H9 (cell line): Measurements from ENCODE around the gene RSPRY1. TPM values are rescaled to one million over a fixed set of nuclear protein-coding genes. Genes with fewer than 3 reads are reported as not detected.

Experiments
- DNase-seq: peaks from one replicate; pipeline ENCODE4 v3.0.0-alpha.2; 2017
- H2AFZ ChIP-seq: one replicate; pipeline ENCODE4 v1.6.1; 2013; ENCODE audit warnings: mild to moderate bottlenecking, low read length, control low read depth, moderate library complexity
- H2AK5ac ChIP-seq: 2 replicates; pipeline ENCODE4 v1.6.1; 2013; ENCODE audit warnings: low read length, control low read depth, mixed read lengths; ENCODE audit not compliant: insufficient read length
- H2BK120ac ChIP-seq: one replicate; pipeline ENCODE4 v1.6.1; 2013; ENCODE audit warnings: low read depth, mild to moderate bottlenecking, low read length, control low read depth, inconsistent platforms; ENCODE audit not compliant: poor library complexity, severe bottlenecking
- H2BK12ac ChIP-seq: 2 replicates; pipeline ENCODE4 v1.6.1; 2013; ENCODE audit warnings: low read length, control low read depth, mixed read lengths, low read depth; ENCODE audit not compliant: insufficient read length
- H2BK15ac ChIP-seq: 2 replicates; pipeline ENCODE4 v1.6.1; 2013; ENCODE audit warnings: low read depth, low read length, control low read depth
- H2BK20ac ChIP-seq: one replicate; pipeline ENCODE4 v1.6.1; 2013; ENCODE audit warnings: low read depth, mild to moderate bottlenecking, low read length, control low read depth, inconsistent platforms; ENCODE audit not compliant: poor library complexity, severe bottlenecking
- H2BK5ac ChIP-seq: 2 replicates; pipeline ENCODE4 v1.6.1; 2013; ENCODE audit warnings: low read length, control low read depth, mixed read lengths; ENCODE audit not compliant: insufficient read length
- H3K14ac ChIP-seq: 2 replicates; pipeline ENCODE4 v1.6.1; 2013; ENCODE audit warnings: low read length, control low read depth; ENCODE audit not compliant: insufficient read depth
- H3K18ac ChIP-seq: 2 replicates; pipeline ENCODE4 v1.6.1; 2013; ENCODE audit warnings: low read depth, mild to moderate bottlenecking, mixed read lengths, low read length, control low read depth; ENCODE audit not compliant: insufficient read length
- H3K23ac ChIP-seq: 2 replicates; pipeline ENCODE4 v1.6.1; 2013; ENCODE audit warnings: low read length, control low read depth, mixed read lengths, low read depth; ENCODE audit not compliant: insufficient read length
- H3K23me2 ChIP-seq: 2 replicates; pipeline ENCODE4 v1.6.1; 2013; ENCODE audit warnings: low read depth, mild to moderate bottlenecking, mixed read lengths, low read length, control low read depth; ENCODE audit not compliant: insufficient read length, poor library complexity, severe bottlenecking
- H3K27ac ChIP-seq: 2 replicates; pipeline ENCODE4 v1.5.1; 2013; ENCODE audit warnings: low read length, control low read depth, mixed read lengths, low read depth; ENCODE audit not compliant: insufficient read length
- H3K27me3 ChIP-seq: 2 replicates; pipeline ENCODE4 v1.6.1; 2013; ENCODE audit warnings: low read length, control low read depth, inconsistent platforms; ENCODE audit not compliant: insufficient read depth
- H3K4ac ChIP-seq: 2 replicates; pipeline ENCODE4 v1.6.1; 2013; ENCODE audit warnings: low read depth, mild to moderate bottlenecking, control low read depth, inconsistent platforms, low read length, moderate library complexity
- H3K4me1 ChIP-seq: 2 replicates; pipeline ENCODE4 v1.6.1; 2013; ENCODE audit warnings: low read length, control low read depth, inconsistent platforms; ENCODE audit not compliant: insufficient read depth
- H3K4me2 ChIP-seq: 2 replicates; pipeline ENCODE4 v1.6.1; 2013; ENCODE audit warnings: low read length, control low read depth, mixed read lengths; ENCODE audit not compliant: insufficient read length, insufficient read depth
- H3K56ac ChIP-seq: 2 replicates; pipeline ENCODE4 v1.6.1; 2013; ENCODE audit warnings: low read depth, mild to moderate bottlenecking, mixed read lengths, low read length, control low read depth; ENCODE audit not compliant: insufficient read length
- H3K79me1 ChIP-seq: 2 replicates; pipeline ENCODE4 v1.6.1; 2013; ENCODE audit warnings: low read depth, mild to moderate bottlenecking, moderate library complexity, low read length, control low read depth, inconsistent platforms; ENCODE audit not compliant: insufficient read depth, poor library complexity, severe bottlenecking
- H3K79me2 ChIP-seq: 2 replicates; pipeline ENCODE4 v1.6.1; 2013; ENCODE audit warnings: low read length, control low read depth, inconsistent platforms; ENCODE audit not compliant: insufficient read depth
- H3K9ac ChIP-seq: 2 replicates; pipeline ENCODE4 v1.6.1; 2013; ENCODE audit warnings: low read length, control low read depth, mixed read lengths; ENCODE audit not compliant: insufficient read length; ENCODE audit errors: extremely low read depth
- H3K9me3 ChIP-seq: one replicate; pipeline ENCODE4 v1.6.1; 2013; ENCODE audit warnings: low read depth, low read length, inconsistent platforms; ENCODE audit not compliant: control insufficient read depth
- H3T11ph ChIP-seq: one replicate; pipeline ENCODE4 v1.6.1; 2013; ENCODE audit warnings: mild to moderate bottlenecking, low read length, control low read depth, inconsistent platforms
- H4K20me1 ChIP-seq: one replicate; pipeline ENCODE4 v1.6.1; 2013; ENCODE audit not compliant: control insufficient read depth, insufficient read length, insufficient read depth
- H4K5ac ChIP-seq: 2 replicates; pipeline ENCODE4 v1.6.1; 2013; ENCODE audit warnings: low read depth, mild to moderate bottlenecking, mixed read lengths, low read length, control low read depth; ENCODE audit not compliant: insufficient read length
- H4K8ac ChIP-seq: replicated peaks from 2 replicates; pipeline ENCODE4 v1.6.1; 2013; ENCODE audit warnings: low read length, control low read depth, mixed read lengths, low read depth; ENCODE audit not compliant: insufficient read length
- H4K91ac ChIP-seq: 2 replicates; pipeline ENCODE4 v1.6.1; 2013; ENCODE audit warnings: low read depth, mild to moderate bottlenecking, moderate library complexity, mixed read lengths, low read length, control low read depth; ENCODE audit not compliant: insufficient read length
- H3K27ac Mint-ChIP-seq, 3 experiments: 2 replicates in 2 of 3; 3 replicates in 1 of 3; pipeline ENCODE4 v1.8.0; 2020 to 2021; ENCODE audit warnings: mixed read lengths in 3 of 3, mild to moderate bottlenecking in 1 of 3, moderate library complexity in 1 of 3
- H3K27me3 Mint-ChIP-seq: 2 replicates; pipeline ENCODE4 v1.8.0; 2021; ENCODE audit warnings: low read depth, mild to moderate bottlenecking, moderate library complexity, mixed read lengths
- H3K36me3 Mint-ChIP-seq, 3 experiments: 2 replicates in 2 of 3; 3 replicates in 1 of 3; pipeline ENCODE4 v1.8.0; 2020 to 2021; ENCODE audit warnings: low read depth in 3 of 3, mixed read lengths in 3 of 3; ENCODE audit not compliant: insufficient read depth in 1 of 3
- H3K4me1 Mint-ChIP-seq, 2 experiments: 2 replicates each; pipeline ENCODE4 v1.8.0; 2020; ENCODE audit warnings: mixed read lengths in 2 of 2
- H3K4me3 Mint-ChIP-seq, 2 experiments: 2 replicates in 1 of 2; 3 replicates in 1 of 2; pipeline ENCODE4 v1.8.0; 2020 to 2021; ENCODE audit warnings: mild to moderate bottlenecking in 2 of 2, mixed read lengths in 2 of 2, moderate library complexity in 1 of 2
- H3K9me3 Mint-ChIP-seq, 2 experiments: 2 replicates in 1 of 2; 3 replicates in 1 of 2; pipeline ENCODE4 v1.8.0; 2020; ENCODE audit warnings: mild to moderate bottlenecking in 2 of 2, mixed read lengths in 2 of 2, moderate library complexity in 1 of 2
- WGBS: extraction: QIAGEN DNeasy Blood & Tissue Kit; methylation state at CpG from one replicate; pipeline ENCODE4 v1.1.7; 2013; ENCODE audit warnings: missing lambda C conversion rate, low lambda C conversion rate, mixed read lengths; ENCODE audit not compliant: insufficient read length; ENCODE audit errors: extremely low coverage; 5-methylcytosine and 5-hydroxymethylcytosine counted together
- total RNA-seq: library from RNA; stranded (reverse); gene quantifications from 2 replicates; pipeline ENCODE4 v1.2.1, GENCODE V29; 2021
- TF ChIP-seq, protein P1 (sequence below): fragments of 200-600 bp; sonication (generic); conservative IDR thresholded peaks from 3 replicates; pipeline ENCODE4 v1.8.0; 2021; ENCODE audit warnings: antibody characterized with exemption, mild to moderate bottlenecking

The RSPRY1 gene
- total RNA-seq, 1 experiment from 2014 or later: 36.1 TPM

DNA sequence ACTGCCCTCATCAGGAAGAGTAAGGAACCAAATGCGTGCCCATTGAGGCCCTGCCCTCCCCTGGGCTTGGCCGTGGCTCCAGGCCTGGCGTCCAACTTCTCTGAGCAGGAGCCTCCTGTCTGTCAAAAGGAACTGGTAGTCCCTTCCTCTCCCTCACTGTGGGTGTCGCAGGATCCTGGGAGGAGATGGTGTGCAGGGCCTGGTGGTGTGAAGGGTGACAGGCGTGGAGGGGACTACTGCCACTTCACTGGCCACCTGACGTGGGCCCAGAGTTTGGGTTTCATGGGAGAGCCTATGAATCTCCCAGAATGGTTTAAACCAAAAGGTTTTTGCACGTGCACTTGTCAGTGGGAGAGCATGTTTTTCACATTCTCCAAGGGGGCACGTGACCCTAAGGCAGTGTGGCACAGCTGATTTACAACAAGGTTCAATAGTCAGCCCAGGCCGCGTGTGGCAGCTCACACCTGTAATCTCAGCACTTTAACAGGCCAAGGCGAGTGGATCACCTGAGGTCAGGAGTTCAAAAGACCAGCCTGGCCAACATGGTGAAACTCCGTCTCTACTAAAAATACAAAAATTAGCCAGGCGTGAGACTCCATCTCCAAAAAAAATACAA, 71.4 kb downstream of the RSPRY1 start:
- Histone ChIP-seq H3K18ac (no peak overlapping the region), H3K9ac (no peak overlapping the region), H2BK12ac (no peak overlapping the region), H4K20me1 (no peaks in the 10 kb centered on the region), H3K9me3 (no peaks in the 10 kb centered on the region), H3K27me3 (no peaks in the 10 kb centered on the region), H3K79me1 (no peaks in the 10 kb centered on the region), H3K4me1 (peaks cover 3% of the 10 kb centered on the region), H3K23me2 (no peaks in the 10 kb centered on the region), H2BK20ac (no peak overlapping the region), H2AK5ac (no peak overlapping the region), H2BK5ac (no peak overlapping the region), H4K8ac (no peak overlapping the region), H3K14ac (no peak overlapping the region; the same call in 1 of the 2 replicates), H2BK15ac (no peak overlapping the region), H3T11ph (no peak overlapping the region), H2BK120ac (no peak overlapping the region), H4K5ac (no peak overlapping the region), H3K4me2 (no peak overlapping the region), H2AFZ (no peak overlapping the region), H4K91ac (no peak overlapping the region), H3K27ac (no peak overlapping the region), H3K23ac (no peak overlapping the region), H3K4ac (no peak overlapping the region), H3K79me2 (no peaks in the 10 kb centered on the region), H3K56ac (no peak overlapping the region)
- TF ChIP-seq, protein P1, sequence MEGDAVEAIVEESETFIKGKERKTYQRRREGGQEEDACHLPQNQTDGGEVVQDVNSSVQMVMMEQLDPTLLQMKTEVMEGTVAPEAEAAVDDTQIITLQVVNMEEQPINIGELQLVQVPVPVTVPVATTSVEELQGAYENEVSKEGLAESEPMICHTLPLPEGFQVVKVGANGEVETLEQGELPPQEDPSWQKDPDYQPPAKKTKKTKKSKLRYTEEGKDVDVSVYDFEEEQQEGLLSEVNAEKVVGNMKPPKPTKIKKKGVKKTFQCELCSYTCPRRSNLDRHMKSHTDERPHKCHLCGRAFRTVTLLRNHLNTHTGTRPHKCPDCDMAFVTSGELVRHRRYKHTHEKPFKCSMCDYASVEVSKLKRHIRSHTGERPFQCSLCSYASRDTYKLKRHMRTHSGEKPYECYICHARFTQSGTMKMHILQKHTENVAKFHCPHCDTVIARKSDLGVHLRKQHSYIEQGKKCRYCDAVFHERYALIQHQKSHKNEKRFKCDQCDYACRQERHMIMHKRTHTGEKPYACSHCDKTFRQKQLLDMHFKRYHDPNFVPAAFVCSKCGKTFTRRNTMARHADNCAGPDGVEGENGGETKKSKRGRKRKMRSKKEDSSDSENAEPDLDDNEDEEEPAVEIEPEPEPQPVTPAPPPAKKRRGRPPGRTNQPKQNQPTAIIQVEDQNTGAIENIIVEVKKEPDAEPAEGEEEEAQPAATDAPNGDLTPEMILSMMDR: no peak
- Mint-ChIP-seq H3K9me3 (no peaks in the 10 kb centered on the region; a peak in 2 of 5 replicates), H3K27ac (no peak overlapping the region), H3K36me3 (peaks cover 4 to 6% (median 6%) of the 10 kb centered on the region in 3 experiments), H3K4me1 (peaks cover 13% of the 10 kb centered on the region in 2 experiments), H3K27me3 (no peaks in the 10 kb centered on the region; the same call in 1 of the 2 replicates), H3K4me3 (no peak overlapping the region)
- DNase-seq: no peak
- WGBS: no CpG with 5 or more reads among the region's 13 CpGs
